NT2/D1 (cell line): Measurements from ENCODE around the gene SLCO1A2.

Experiments used
- DNase-seq: peaks from one replicate; pipeline ENCODE4 v3.0.0-alpha.2; 2011; ENCODE audit warnings: low read depth, low spot score
- H3K27me3 ChIP-seq: 2 replicates; pipeline ENCODE4 v1.6.0; 2011; ENCODE audit warnings: mild to moderate bottlenecking; ENCODE audit not compliant: insufficient read length, insufficient read depth
- H3K36me3 ChIP-seq: 2 replicates; pipeline ENCODE4 v1.6.1; 2011; ENCODE audit warnings: mild to moderate bottlenecking, low read length, mixed read lengths; ENCODE audit not compliant: insufficient read depth, insufficient read length
- H3K4me1 ChIP-seq: 2 replicates; pipeline ENCODE4 v1.5.1; 2011; ENCODE audit not compliant: insufficient read depth, insufficient read length
- H3K4me3 ChIP-seq: 2 replicates; pipeline ENCODE4 v1.5.1; 2011; ENCODE audit warnings: low read depth; ENCODE audit not compliant: insufficient read length
- H3K9ac ChIP-seq: 2 replicates; pipeline ENCODE4 v1.6.0; 2011; ENCODE audit warnings: low read depth; ENCODE audit not compliant: insufficient read length
- H3K9me3 ChIP-seq: 2 replicates; pipeline ENCODE4 v1.5.1; 2011; ENCODE audit warnings: mild to moderate bottlenecking, low read length; ENCODE audit not compliant: insufficient read depth
- SUZ12 ChIP-seq: IDR thresholded peaks from 2 replicates; pipeline ENCODE4 v1.6.1; 2011; ENCODE audit not compliant: insufficient read length, insufficient read depth; ENCODE audit errors: extremely low read depth
- YY1 ChIP-seq: IDR thresholded peaks from 2 replicates; pipeline ENCODE4 v1.6.1; 2011; ENCODE audit not compliant: insufficient read length, insufficient read depth
- ZNF274 ChIP-seq: IDR thresholded peaks from 2 replicates; pipeline ENCODE4 v1.6.1; 2011; ENCODE audit warnings: mild to moderate bottlenecking, low read depth, low read length

The SLCO1A2 gene

GRCh38 chr12:21323736-21324135 is 11.0 kb downstream of the SLCO1A2 start:
- Histone ChIP-seq H3K9ac (no peak overlapping the region), H3K4me1 (no peaks in the 10 kb centered on the region), H3K4me3 (no peak overlapping the region), H3K36me3 (no peaks in the 10 kb centered on the region), H3K9me3 (peaks cover 55% of the 10 kb centered on the region), H3K27me3 (no peaks in the 10 kb centered on the region)
- no peak for TF ChIP-seq ZNF274
- no peak for TF ChIP-seq SUZ12
- no peak for TF ChIP-seq YY1
- DNase-seq: peak; percentile 63

GRCh38 chr12:21308785-21309184 is 25.9 kb downstream of the SLCO1A2 start:
- Histone ChIP-seq H3K4me1 (no peaks in the 10 kb centered on the region), H3K9me3 (no peaks in the 10 kb centered on the region), H3K4me3 (no peak overlapping the region), H3K9ac (no peak overlapping the region), H3K36me3 (peaks cover 3% of the 10 kb centered on the region), H3K27me3 (no peaks in the 10 kb centered on the region)
- no peak for DNase-seq
- no peak for TF ChIP-seq SUZ12
- TF ChIP-seq YY1: no peak
- TF ChIP-seq ZNF274: no peak

- no peak for DNase-seq
- TF ChIP-seq YY1: no peak
- TF ChIP-seq SUZ12: no peak
- no peak for TF ChIP-seq ZNF274
- Histone ChIP-seq H3K4me3 (no peak overlapping the region), H3K27me3 (no peaks in the 10 kb centered on the region), H3K9ac (no peak overlapping the region), H3K4me1 (no peaks in the 10 kb centered on the region), H3K36me3 (peaks cover 5% of the 10 kb centered on the region), H3K9me3 (no peaks in the 10 kb centered on the region)
Measured at GRCh38 chr12:21305661-21306060, 29.1 kb downstream of the SLCO1A2 start.

- TF ChIP-seq ZNF274 (no peak), YY1 (no peak)
- Histone ChIP-seq H3K9ac (no peak overlapping the region), H3K36me3 (peaks cover 5% of the 10 kb centered on the region), H3K9me3 (no peaks in the 10 kb centered on the region), H3K4me3 (no peak overlapping the region), H3K27me3 (no peaks in the 10 kb centered on the region), H3K4me1 (no peaks in the 10 kb centered on the region)
- no peak for DNase-seq
Measured at GRCh38 chr12:21300632-21301031, 34.1 kb downstream of the SLCO1A2 start.

- no peak for DNase-seq
- Histone ChIP-seq H3K4me1 (no peaks in the 10 kb centered on the region), H3K9ac (no peak overlapping the region), H3K27me3 (no peaks in the 10 kb centered on the region), H3K4me3 (no peak overlapping the region), H3K9me3 (no peaks in the 10 kb centered on the region), H3K36me3 (no peaks in the 10 kb centered on the region)
- no peak for TF ChIP-seq SUZ12
- no peak for TF ChIP-seq ZNF274
- TF ChIP-seq YY1: no peak
Measured at GRCh38 chr12:21296751-21297406, 37.8 kb downstream of the SLCO1A2 start.

GRCh38 chr12:21296348-21296747 is 38.4 kb downstream of the SLCO1A2 start:
- TF ChIP-seq SUZ12 (no peak), ZNF274 (no peak), YY1 (no peak)
- H3K4me3 ChIP-seq: no peak overlapping the region
- H3K27me3 ChIP-seq: no peaks in the 10 kb centered on the region
- no peak for DNase-seq
- H3K9me3 ChIP-seq: no peaks in the 10 kb centered on the region
- H3K9ac ChIP-seq: no peak overlapping the region
- H3K36me3 ChIP-seq: no peaks in the 10 kb centered on the region
- no peaks in the 10 kb centered on the region for H3K4me1 ChIP-seq

GRCh38 chr12:21294176-21294575 is 40.5 kb downstream of the SLCO1A2 start:
- Histone ChIP-seq H3K27me3 (no peaks in the 10 kb centered on the region), H3K9me3 (no peaks in the 10 kb centered on the region), H3K36me3 (no peaks in the 10 kb centered on the region), H3K4me3 (no peak overlapping the region), H3K4me1 (no peaks in the 10 kb centered on the region), H3K9ac (no peak overlapping the region)
- DNase-seq: no peak
- TF ChIP-seq SUZ12: no peak
- TF ChIP-seq YY1: no peak
- no peak for TF ChIP-seq ZNF274

- H3K4me1 ChIP-seq: no peaks in the 10 kb centered on the region
- H3K27me3 ChIP-seq: no peaks in the 10 kb centered on the region
- TF ChIP-seq SUZ12 (no peak), ZNF274 (no peak), YY1 (no peak)
- peaks cover 3% of the 10 kb centered on the region for H3K36me3 ChIP-seq
- no peak overlapping the region for H3K4me3 ChIP-seq
- H3K9ac ChIP-seq: no peak overlapping the region
- no peak for DNase-seq
- no peaks in the 10 kb centered on the region for H3K9me3 ChIP-seq
Measured at GRCh38 chr12:21292111-21292510, 42.6 kb downstream of the SLCO1A2 start.
